Measurements from ENCODE around the gene NGEF. TPM values are rescaled to one million over a fixed set of nuclear protein-coding genes. Genes with fewer than 3 reads are reported as not detected.

NGEF gene
- total and polyA plus RNA-seq, 9 of the 15 experiments (the other 6 are each of a cell fraction or from before 2014, with no cell fraction given): 0.07 to 0.17 (median 0.09) TPM; not detected in 6

DNA sequence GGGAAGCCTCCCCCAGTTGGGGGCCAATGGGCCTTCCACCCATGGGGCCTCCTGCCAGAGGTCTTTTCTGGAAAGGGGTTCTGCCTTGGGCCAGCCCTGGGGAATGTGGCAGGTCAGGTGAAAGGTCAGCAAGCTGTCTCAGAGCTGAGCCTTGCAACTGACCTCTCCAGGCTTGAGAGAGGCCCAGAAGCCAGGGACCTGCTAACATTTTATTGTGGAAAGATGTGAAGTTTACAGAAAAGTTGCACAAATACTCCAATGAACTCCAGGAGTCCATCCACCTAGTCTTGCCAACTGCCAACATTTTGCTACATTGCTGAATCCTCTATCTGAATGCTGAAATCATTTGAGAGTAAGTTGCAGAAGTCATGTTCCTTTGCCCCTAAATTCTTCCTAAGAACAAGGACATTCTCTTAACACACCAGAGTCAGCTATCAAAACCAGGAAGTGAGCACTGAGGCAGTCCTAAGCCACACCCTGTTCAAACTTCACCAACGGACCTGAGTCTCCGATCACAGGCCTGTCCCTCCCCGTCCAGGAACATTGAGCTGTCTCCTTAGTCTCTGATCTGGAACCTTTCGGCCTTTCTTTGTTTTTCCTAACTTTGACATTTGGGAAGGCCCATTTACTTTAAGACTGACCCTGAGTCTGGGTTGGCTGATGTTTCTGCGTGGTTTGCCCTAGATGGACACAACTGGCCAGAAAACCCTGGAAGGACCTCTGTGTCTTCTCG, 139.0 kb downstream of the NGEF start (continued):
- TF ChIP-seq SRF (CRISPR knock-in tag; IDR thresholded peaks at IDR 0.05): no peak

DNA sequence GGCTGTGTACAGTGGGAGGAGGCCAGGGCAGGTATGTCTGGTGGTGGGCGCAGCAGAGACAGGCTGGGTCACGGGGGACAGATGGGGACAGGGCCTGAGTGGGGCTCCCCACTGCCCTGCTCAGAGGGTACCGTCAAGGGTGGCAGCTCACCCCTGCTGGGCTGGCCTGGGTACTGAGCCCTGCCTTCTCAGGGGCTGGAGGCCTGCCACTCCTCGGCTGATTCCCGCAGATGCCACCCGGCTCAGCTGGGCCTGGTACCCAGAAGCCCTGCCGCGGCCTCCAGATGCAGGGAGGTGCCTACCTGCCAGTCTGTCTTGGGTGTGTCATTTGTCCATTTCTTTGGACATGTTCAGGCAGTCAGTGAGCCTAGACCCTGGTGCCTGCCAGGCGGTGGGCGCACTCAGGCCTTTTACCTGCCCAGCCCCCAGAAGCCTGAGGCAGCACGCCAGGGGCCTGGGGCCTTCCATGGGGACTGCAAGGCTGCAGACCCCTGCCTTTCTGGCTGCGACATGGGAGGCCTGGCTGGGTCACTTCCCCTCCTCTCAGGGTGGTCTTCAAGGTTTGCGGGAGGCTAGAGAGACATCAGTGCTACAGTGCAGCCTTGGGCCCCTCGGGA, 139.7 kb downstream of the NGEF start:
- DNase-seq (ENCODE audit: extremely low read depth in 1 of 4, low spot score in 3 of 4): no peak
- no TSS peak for BruUV-seq (replicated peaks)
- in situ Hi-C loops (cut with MboI): no loop called here
- no peak for FAIRE-seq
- Histone ChIP-seq H3K27me3 (ENCODE audit: control insufficient read depth in 2 of 2, insufficient read depth in 2 of 2, low read length in 2 of 2) (no peaks in the 10 kb centered on the region), H3K4me1 (replicated peaks in 1 of 2; ENCODE audit: control insufficient read depth in 2 of 2, insufficient read depth in 2 of 2, low read length in 2 of 2) (peaks cover 2 to 17% of the 10 kb centered on the region in 2 experiments; a peak in 3 of 5 replicates), H3K79me2 (ENCODE audit: control insufficient read depth, insufficient read depth, low read length) (no peaks in the 10 kb centered on the region), H2AFZ (ENCODE audit: low read depth, low read length) (0 out of 2 replicates have a peak overlapping the region, but pooled peaks have one; percentile 68), H3K4me3 (no peak overlapping the region), H3K9me1 (ENCODE audit: control insufficient read depth, insufficient read depth, low read length) (no peaks in the 10 kb centered on the region), H3K36me3 (ENCODE audit: control insufficient read depth, insufficient read depth, low read length) (no peaks in the 10 kb centered on the region), H3K9me3 (replicated peaks; ENCODE audit: control insufficient read depth, insufficient read depth, low read depth, low read length) (no peaks in the 10 kb centered on the region), H3K27ac (ENCODE audit: extremely low read depth, low read depth, low read length) (no peak overlapping the region), H4K20me1 (replicated peaks; ENCODE audit: control insufficient read depth, insufficient read depth, low read length) (no peaks in the 10 kb centered on the region), H3K9ac (ENCODE audit: insufficient read depth in 1 of 2, low read depth in 2 of 2, low read length in 2 of 2) (peak overlapping the region in 1 of 2 experiments; percentile 52; a peak in 2 of 4 replicates), H3K4me2 (ENCODE audit: insufficient read depth, low read length) (no peak overlapping the region)
- no peak for ATAC-seq
- WGBS (ENCODE audit: insufficient coverage, low coverage, missing lambda C conversion rate): 80% methylated on average over 11 of the region's 14 CpGs
- POLR2A ChIA-PET: no interaction called here
- intact Hi-C loops (cut with micrococcal nuclease): no loop called here
- CTCF ChIA-PET (ENCODE audit: low intra/inter-chr PET ratio): no interaction called here
- TF ChIP-seq, protein P1, sequence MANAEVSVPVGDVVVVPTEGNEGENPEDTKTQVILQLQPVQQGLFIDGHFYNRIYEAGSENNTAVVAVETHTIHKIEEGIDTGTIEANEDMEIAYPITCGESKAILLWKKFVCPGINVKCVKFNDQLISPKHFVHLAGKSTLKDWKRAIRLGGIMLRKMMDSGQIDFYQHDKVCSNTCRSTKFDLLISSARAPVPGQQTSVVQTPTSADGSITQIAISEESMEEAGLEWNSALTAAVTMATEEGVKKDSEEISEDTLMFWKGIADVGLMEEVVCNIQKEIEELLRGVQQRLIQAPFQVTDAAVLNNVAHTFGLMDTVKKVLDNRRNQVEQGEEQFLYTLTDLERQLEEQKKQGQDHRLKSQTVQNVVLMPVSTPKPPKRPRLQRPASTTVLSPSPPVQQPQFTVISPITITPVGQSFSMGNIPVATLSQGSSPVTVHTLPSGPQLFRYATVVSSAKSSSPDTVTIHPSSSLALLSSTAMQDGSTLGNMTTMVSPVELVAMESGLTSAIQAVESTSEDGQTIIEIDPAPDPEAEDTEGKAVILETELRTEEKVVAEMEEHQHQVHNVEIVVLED (CRISPR knock-in tag; IDR thresholded peaks at IDR 0.05): no peak
- TF ChIP-seq ZNF431 (CRISPR knock-in tag; IDR thresholded peaks at IDR 0.05) (no peak), ZNF408 (CRISPR knock-in tag; IDR thresholded peaks at IDR 0.05; ENCODE audit: low read depth) (no peak), ZNF41 (CRISPR knock-in tag; conservative IDR thresholded peaks at IDR 0.05) (no peak), POLR2H (tag; IDR thresholded peaks at IDR 0.05; ENCODE audit: low read depth) (no peak), CREB1 (IDR thresholded peaks at IDR 0.05) (no peak), CREB1 (CRISPR knock-in tag; IDR thresholded peaks at IDR 0.05) (no peak), JUND (IDR thresholded peaks at IDR 0.05; ENCODE audit: borderline replicate concordance, low read depth, low read length) (no peak), JUND (tag; IDR thresholded peaks at IDR 0.05; ENCODE audit: borderline replicate concordance, low read depth, low read length) (no peak), XRCC4 (IDR thresholded peaks at IDR 0.05; ENCODE audit: extremely low read depth, insufficient read depth, insufficient read length) (no peak), YY1 (IDR thresholded peaks at IDR 0.05; ENCODE audit: borderline replicate concordance in 1 of 3, control insufficient read depth in 1 of 3, extremely low read depth in 1 of 3, insufficient read depth in 3 of 3, insufficient read length in 1 of 3, insufficient replicate concordance in 2 of 3, low read depth in 1 of 3, low read length in 2 of 3) (no peak), ZNF780A (CRISPR knock-in tag; IDR thresholded peaks at IDR 0.05) (no peak), POLR3A (IDR thresholded peaks at IDR 0.05; ENCODE audit: borderline replicate concordance, extremely low read depth, insufficient read depth, insufficient read length) (no peak)
- TF ChIP-seq, protein P2, sequence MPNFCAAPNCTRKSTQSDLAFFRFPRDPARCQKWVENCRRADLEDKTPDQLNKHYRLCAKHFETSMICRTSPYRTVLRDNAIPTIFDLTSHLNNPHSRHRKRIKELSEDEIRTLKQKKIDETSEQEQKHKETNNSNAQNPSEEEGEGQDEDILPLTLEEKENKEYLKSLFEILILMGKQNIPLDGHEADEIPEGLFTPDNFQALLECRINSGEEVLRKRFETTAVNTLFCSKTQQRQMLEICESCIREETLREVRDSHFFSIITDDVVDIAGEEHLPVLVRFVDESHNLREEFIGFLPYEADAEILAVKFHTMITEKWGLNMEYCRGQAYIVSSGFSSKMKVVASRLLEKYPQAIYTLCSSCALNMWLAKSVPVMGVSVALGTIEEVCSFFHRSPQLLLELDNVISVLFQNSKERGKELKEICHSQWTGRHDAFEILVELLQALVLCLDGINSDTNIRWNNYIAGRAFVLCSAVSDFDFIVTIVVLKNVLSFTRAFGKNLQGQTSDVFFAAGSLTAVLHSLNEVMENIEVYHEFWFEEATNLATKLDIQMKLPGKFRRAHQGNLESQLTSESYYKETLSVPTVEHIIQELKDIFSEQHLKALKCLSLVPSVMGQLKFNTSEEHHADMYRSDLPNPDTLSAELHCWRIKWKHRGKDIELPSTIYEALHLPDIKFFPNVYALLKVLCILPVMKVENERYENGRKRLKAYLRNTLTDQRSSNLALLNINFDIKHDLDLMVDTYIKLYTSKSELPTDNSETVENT (CRISPR knock-in tag; IDR thresholded peaks at IDR 0.05): no peak

Measured in K562 (cell line).